CD4-positive, alpha-beta memory T cell (primary cell): Measurements from ENCODE around the gene ZSCAN10. TPM values are rescaled to one million over a fixed set of nuclear protein-coding genes. Genes with fewer than 3 reads are reported as not detected.

Experiments used
- polyA plus RNA-seq, 2 donors: library from polyadenylated mRNA; unstranded; fragments of 300-500 nt; fragmentation: Illumina TruSeq; gene quantifications; one replicate each; pipeline ENCODE4 v1.2.3, GENCODE V29; 2021
- total RNA-seq, 2 experiments: library from RNA; stranded (reverse); gene quantifications; one replicate each; pipeline ENCODE4 v1.2.3, GENCODE V29; 2021

ZSCAN10 gene
- total and polyA plus RNA-seq, 4 experiments from 2014 or later: 0.15 TPM; not detected in 3

Other genes with a start within 250 kb of the ZSCAN10 start
- under 1 TPM in 1 of 2 experiments, not detected in 1; 0.39 TPM for gene PRSS22, start 241.1 kb downstream of the ZSCAN10 start, total RNA-seq
- under 1 TPM in 1 of 2 donors, not detected in 1; 0.42 TPM for gene PRSS22, start 241.1 kb downstream of the ZSCAN10 start, polyA plus RNA-seq
- 10 to 100 TPM; 24.1 to 27.1 TPM for gene FLYWCH2, start 216.1 kb downstream of the ZSCAN10 start, total RNA-seq
- gene FLYWCH2, start 216.1 kb downstream of the ZSCAN10 start, polyA plus RNA-seq: 10 to 100 TPM; 21.1 to 23.3 TPM
- gene FLYWCH1, start 187.4 kb downstream of the ZSCAN10 start, total RNA-seq: 100 to 1,000 TPM; 121 to 123 TPM
- 10 to 100 TPM in 1 of 2 donors, 1 to 10 TPM in 1; 7.1 to 21.2 TPM for gene FLYWCH1, start 187.4 kb downstream of the ZSCAN10 start, polyA plus RNA-seq
- not detected for gene KREMEN2, start 135.0 kb downstream of the ZSCAN10 start, total RNA-seq
- not detected for gene KREMEN2, start 135.0 kb downstream of the ZSCAN10 start, polyA plus RNA-seq
- gene PAQR4, start 129.9 kb downstream of the ZSCAN10 start, total RNA-seq: 1 to 10 TPM; 1.5 to 1.7 TPM
- gene PAQR4, start 129.9 kb downstream of the ZSCAN10 start, polyA plus RNA-seq: under 1 TPM; 0.77 to 0.81 TPM
- gene PKMYT1, start 118.8 kb downstream of the ZSCAN10 start, total RNA-seq: under 1 TPM in 1 of 2 experiments, not detected in 1; 0.79 TPM
- not detected for gene PKMYT1, start 118.8 kb downstream of the ZSCAN10 start, polyA plus RNA-seq
- not detected for gene CLDN9, start 86.4 kb downstream of the ZSCAN10 start, total RNA-seq
- gene CLDN9, start 86.4 kb downstream of the ZSCAN10 start, polyA plus RNA-seq: not detected
- not detected for gene CLDN6, start 81.1 kb downstream of the ZSCAN10 start, total RNA-seq
- not detected for gene CLDN6, start 81.1 kb downstream of the ZSCAN10 start, polyA plus RNA-seq
- gene TNFRSF12A, start 78.9 kb downstream of the ZSCAN10 start, total RNA-seq: 1 to 10 TPM in 1 of 2 experiments, under 1 TPM in 1; 0.73 to 1.0 TPM
- under 1 TPM; 0.33 to 0.44 TPM for gene TNFRSF12A, start 78.9 kb downstream of the ZSCAN10 start, polyA plus RNA-seq
- gene HCFC1R1, start 75.4 kb downstream of the ZSCAN10 start, total RNA-seq: 10 to 100 TPM; 16.0 to 18.0 TPM
- gene HCFC1R1, start 75.4 kb downstream of the ZSCAN10 start, polyA plus RNA-seq: 10 to 100 TPM; 18.5 to 23.8 TPM
- 10 to 100 TPM; 18.4 to 22.5 TPM for gene THOC6, start 75.3 kb downstream of the ZSCAN10 start, total RNA-seq
- 10 to 100 TPM; 41.4 to 48.8 TPM for gene THOC6, start 75.3 kb downstream of the ZSCAN10 start, polyA plus RNA-seq
- gene BICDL2, start 62.4 kb downstream of the ZSCAN10 start, total RNA-seq: not detected
- gene BICDL2, start 62.4 kb downstream of the ZSCAN10 start, polyA plus RNA-seq: not detected
- gene MMP25, start 52.7 kb downstream of the ZSCAN10 start, total RNA-seq: 1 to 10 TPM; 2.9 to 3.0 TPM
- gene MMP25, start 52.7 kb downstream of the ZSCAN10 start, polyA plus RNA-seq: under 1 TPM; 0.52 to 0.91 TPM
- 100 to 1,000 TPM; 752 to 810 TPM for gene IL32, start 33.7 kb downstream of the ZSCAN10 start, total RNA-seq
- gene IL32, start 33.7 kb downstream of the ZSCAN10 start, polyA plus RNA-seq: 1,000 to 10,000 TPM; 3,111 to 3,174 TPM
- not detected for gene ZNF205, start 13.3 kb upstream of the ZSCAN10 start, total RNA-seq
- under 1 TPM in 1 of 2 donors, not detected in 1; 0.20 TPM for gene ZNF205, start 13.3 kb upstream of the ZSCAN10 start, polyA plus RNA-seq
- 10 to 100 TPM; 14.1 to 14.5 TPM for gene ZNF213, start 35.7 kb upstream of the ZSCAN10 start, total RNA-seq
- 1 to 10 TPM in 1 of 2 donors, under 1 TPM in 1; 0.67 to 3.2 TPM for gene ZNF213, start 35.7 kb upstream of the ZSCAN10 start, polyA plus RNA-seq
- under 1 TPM; 0.49 to 0.97 TPM for gene OR1F1, start 88.9 kb upstream of the ZSCAN10 start, total RNA-seq
- gene OR1F1, start 88.9 kb upstream of the ZSCAN10 start, polyA plus RNA-seq: not detected
- 10 to 100 TPM; 27.7 to 29.2 TPM for gene ZNF200, start 135.9 kb upstream of the ZSCAN10 start, total RNA-seq
- 10 to 100 TPM in 1 of 2 donors, 1 to 10 TPM in 1; 6.7 to 11.6 TPM for gene ZNF200, start 135.9 kb upstream of the ZSCAN10 start, polyA plus RNA-seq
- under 1 TPM; 0.35 to 0.42 TPM for gene MEFV, start 157.3 kb upstream of the ZSCAN10 start, total RNA-seq
- under 1 TPM in 1 of 2 donors, not detected in 1; 0.05 TPM for gene MEFV, start 157.3 kb upstream of the ZSCAN10 start, polyA plus RNA-seq
- 10 to 100 TPM; 44.0 to 45.1 TPM for gene ZNF263, start 184.2 kb upstream of the ZSCAN10 start, total RNA-seq
- 10 to 100 TPM; 29.3 to 37.8 TPM for gene ZNF263, start 184.2 kb upstream of the ZSCAN10 start, polyA plus RNA-seq
- 10 to 100 TPM; 14.2 to 19.0 TPM for gene TIGD7, start 206.1 kb upstream of the ZSCAN10 start, total RNA-seq
- 1 to 10 TPM; 3.2 to 3.4 TPM for gene TIGD7, start 206.1 kb upstream of the ZSCAN10 start, polyA plus RNA-seq
- 10 to 100 TPM; 82.7 to 88.1 TPM for gene ZNF75A, start 206.2 kb upstream of the ZSCAN10 start, total RNA-seq
- gene ZNF75A, start 206.2 kb upstream of the ZSCAN10 start, polyA plus RNA-seq: 10 to 100 TPM; 10.8 to 24.5 TPM